HG02763 (cell line): ENCODE measurements around the gene GLE1.
"Not testable (repeated sequence)": the region's sequence is repeated elsewhere in the genome, so short reads cannot be mapped to it uniquely, and the experiment has no call there.

ENCODE experiments used
- ATAC-seq: cut with Tn5 transposase; IDR thresholded peaks from one replicate; pipeline ENCODE4 v1.9.1; 2021; ENCODE audit warnings: mild to moderate bottlenecking, moderate library complexity; ENCODE audit not compliant: unreplicated experiment

Gene GLE1

DNA sequence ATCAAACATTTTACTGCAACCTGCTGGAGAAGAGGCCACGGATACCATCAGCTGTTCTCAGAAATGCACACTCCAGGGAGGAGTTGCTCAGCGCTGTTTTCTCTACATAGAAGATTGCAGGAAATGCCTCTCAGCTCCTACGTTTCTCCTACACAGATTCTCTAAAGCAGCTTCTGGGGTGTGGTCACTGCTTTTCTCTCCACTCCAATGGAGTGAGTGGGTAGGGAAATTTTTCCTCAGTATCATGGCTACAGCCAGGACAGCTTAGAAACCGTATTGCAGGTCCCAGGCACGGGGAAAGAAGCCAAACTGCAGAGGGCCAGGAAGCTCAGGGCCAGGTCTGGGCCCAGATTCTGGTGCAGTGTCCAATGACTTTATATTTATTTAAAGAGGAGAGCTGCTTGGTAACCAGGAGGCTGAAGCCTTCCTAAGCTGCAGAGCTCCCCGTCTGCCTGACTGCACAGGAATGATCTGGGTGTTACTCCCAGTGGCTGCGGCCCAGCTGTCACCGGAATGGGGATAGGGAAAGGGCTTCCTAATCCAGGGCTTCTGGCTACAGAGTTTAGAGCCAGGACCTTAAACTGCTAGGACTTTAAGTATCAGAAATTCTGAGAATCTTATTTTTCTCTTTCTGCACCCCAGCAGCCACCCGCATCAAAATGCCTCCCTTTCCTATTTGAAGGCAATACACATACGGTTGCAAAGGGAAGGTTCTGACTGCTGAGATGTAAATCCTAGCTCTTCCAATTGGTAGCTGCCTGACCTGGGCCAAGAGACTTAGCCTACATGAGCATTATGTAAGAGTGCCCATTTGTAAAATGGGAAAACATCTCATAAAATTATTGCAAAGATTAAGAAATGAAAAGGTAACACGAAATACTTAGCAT, 46.5 kb downstream of the GLE1 start:
- ATAC-seq, result no peak

DNA sequence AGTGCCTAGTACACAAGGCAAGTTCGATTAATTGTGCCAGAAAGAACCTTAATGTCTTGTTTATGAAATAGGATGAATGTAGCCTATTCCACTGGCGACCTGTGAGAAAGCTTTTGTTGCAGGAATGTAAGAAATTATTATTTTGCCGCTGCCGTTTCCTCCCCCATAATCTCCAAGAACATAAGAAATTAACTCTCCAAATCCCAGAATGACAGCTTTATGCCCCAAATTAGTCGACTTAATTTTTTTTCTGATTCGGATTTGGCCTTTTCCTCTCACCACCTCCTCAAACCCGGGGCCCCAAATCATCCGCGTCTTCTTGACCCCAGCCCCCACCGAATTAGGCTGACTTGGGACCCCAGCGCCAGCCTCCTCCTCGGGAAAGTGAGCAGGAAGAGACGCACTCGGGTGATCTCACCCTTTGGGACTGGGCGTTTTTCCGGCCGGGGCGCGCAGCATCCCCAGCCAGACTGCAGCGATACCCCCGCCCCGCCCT, 47.2 kb downstream of the GLE1 start:
- no peak for ATAC-seq

DNA sequence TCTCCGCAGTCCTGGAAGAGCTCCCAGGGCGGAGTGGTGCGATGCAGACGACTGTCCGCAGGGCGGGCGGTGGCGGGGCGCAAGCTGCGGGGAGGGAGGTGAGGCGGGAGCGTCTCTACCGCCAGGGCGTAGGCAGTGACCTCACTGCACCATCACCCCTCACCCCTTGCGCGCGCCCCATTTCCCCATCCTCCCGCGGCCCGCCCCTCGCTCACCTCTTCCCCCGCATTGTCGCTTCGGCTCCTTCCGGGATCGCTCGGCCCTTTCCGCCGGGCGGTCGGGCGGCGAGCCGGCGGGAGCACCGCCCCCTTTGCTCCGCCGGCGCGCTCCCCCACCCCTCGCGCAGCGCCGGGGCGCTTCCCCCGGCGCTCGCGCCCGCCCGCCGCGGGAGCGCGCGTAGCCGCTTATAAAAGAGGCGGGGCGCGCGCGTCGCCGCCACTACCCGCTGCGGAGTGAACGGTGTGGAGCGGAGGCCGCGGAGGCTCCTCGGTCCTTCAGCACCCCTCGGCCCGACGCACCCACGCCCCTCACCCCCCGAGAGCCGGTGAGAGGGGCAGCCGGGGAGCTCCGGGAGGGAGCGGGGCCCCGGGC, 47.7 kb downstream of the GLE1 start, which contains the start of gene SPTAN1:
TSS of gene SPTAN1 (plus strand) at position 435 of the 591 bp plus-strand sequence. CDS start 14,154 bp downstream, outside the sequence.
- ATAC-seq, result peak; percentile 82

DNA sequence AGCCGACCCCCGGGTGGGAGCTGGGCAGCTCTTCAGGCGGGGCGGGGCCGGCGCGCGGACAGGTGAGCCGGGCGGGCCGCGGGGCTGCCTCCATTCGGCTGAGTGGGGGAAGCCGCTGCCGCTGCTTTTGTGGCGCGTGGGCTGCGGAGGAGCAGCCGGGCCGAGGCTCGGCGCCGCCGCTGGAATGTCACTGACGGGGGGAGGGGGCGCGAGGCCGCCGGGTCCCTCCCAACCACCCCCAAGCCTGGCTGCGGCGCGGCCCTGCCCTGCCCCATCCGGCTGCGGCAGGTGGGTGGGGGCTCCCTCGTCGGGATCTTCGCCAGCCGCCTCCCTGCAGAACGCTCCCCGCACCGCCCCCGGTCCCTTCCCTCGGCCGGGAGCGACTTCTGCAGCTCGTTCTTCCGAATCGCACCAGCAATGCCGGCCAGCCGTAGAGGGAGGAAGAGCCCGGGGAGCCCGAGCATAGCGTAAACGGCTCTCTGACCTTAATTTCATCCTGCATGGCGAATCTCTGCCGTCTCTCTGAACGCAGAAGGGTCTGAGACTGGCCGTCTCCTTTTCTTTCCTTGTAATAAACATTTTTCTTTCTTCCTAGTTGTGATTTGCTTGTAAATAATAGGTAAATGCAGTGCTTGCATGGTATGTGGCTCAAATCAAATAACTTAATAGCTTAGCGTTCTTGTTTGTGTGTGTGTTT, 48.4 kb downstream of the GLE1 start:
- ATAC-seq, result peak; percentile 26

DNA sequence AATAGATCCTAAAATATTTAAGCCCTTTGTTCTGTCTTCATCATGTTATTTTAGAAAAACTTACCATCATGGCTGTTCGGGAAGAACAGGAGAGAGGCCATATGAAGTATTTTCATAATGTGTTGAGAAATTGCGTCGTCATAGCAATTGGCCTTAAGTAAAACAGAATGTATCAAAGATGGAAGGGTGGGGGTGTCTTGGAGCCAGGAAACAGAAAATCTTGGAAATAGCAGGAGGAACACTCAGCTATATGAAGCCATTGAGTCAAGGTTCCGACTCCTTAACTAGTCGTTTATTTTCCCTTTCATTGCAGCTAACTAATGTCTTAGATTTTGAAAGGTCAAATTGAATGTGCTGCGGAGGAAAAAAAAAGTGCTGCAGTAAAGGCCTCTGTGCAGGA, 49.2 kb downstream of the GLE1 start:
- ATAC-seq, result no peak

DNA sequence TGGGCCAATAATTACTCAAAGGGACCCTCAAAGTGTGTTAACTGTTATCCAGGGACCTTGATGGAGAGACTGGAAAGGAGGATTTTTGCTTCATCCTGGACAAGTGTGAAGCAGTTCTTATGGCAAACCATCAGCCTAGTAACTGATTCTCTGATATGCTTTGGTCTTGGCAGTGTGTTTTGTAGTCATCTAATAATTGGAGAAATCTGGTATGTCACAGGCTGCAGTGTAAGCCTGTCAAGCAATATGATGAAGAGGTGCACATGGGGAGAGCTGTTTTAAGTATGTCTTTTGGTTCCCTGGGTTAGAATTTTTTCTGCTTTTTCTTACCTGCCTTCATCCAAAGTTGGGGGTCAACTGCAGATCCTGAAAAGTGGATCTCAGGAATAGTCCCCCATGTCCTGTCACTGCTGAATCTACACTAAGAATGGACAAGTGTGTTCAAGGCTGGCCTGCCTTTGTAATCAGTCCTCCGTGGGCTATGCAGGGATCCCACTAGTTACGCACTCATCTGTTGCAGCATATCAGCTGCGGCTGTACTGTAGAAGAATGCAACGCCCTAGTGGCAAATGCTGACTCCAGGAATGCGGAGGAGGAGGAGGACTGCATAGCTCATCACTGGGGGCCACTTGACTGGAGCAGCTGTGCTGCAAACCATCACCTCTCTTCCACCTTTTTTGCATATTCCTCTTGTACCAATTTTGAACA, 49.8 kb downstream of the GLE1 start:
- no peak for ATAC-seq

DNA sequence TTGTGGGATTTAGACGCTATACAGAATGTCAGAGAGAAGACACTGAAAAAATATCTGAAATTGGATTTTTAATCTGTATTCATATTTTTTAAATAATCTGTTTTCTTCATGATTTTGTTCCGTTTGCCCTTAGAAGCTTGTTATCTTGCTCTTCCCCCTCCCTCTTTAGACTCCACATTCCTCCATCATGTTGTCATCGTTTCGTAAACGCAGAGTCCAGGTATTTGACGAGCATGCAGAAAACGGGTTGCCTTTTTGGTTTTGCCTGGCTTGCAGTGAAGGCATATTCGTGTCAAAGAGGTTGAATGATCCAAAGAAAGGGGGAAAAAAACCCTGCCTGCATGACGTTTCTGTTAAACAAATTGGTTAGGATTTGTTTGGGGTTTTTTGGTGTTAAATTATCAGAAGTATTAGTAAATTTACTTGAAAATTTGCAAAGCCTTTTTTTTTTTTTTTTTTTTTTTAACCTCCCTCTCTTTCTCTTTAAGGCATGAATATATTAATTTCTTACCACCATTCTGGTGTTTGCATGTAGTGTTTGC, 50.7 kb downstream of the GLE1 start:
- ATAC-seq, result no peak

DNA sequence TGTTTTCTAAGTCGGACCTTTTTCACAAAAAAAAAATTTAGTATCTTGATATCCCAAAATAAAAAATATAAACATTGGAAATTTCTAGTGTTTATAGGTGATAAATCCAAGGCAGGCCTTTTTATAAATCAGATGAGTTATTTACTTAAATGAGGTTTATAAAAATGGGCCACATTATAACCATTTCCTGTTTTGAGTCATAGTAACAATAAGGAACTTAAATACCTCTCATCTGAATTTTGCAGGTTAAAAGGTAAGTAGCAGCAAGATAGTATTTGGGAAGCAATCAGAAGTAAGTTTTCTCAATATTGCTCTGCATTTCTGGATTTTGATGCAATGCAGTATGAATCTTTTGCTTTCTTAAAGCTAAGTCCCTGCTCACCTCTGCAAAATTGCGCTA, 51.8 kb downstream of the GLE1 start:
- ATAC-seq, result no peak

DNA sequence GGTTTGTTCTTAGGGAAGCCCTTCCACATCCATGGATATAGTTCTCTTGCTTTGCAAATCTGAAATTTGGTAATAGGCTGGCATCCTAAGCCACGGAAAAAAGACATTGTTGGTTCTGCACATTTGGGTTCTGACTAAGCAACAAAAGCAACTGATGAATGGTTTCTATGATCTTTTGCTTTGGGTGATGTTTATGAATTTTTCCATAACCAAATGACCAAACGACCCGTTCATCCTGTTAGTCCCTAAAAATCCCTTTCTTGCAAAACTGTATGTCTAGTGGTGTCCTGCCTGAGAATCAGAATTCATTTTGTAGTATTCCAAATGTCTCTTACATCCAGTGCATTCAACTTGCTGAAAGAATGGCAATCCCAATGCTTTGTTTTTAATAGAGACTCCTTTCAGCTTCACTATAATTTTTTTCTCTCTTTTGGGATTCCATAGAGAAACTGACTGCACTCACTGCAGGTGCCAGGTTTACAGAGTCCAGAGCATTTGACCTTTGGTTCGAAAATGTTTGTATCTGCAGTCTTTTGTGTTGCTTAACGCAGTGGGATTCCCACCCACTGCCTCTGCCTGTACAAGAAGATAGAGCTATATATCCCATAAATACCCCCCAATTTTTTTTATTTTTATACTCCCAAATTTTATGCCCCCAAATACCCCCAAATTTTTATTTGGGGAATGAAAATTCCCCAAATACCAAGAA, 52.6 kb downstream of the GLE1 start:
- no peak for ATAC-seq

DNA sequence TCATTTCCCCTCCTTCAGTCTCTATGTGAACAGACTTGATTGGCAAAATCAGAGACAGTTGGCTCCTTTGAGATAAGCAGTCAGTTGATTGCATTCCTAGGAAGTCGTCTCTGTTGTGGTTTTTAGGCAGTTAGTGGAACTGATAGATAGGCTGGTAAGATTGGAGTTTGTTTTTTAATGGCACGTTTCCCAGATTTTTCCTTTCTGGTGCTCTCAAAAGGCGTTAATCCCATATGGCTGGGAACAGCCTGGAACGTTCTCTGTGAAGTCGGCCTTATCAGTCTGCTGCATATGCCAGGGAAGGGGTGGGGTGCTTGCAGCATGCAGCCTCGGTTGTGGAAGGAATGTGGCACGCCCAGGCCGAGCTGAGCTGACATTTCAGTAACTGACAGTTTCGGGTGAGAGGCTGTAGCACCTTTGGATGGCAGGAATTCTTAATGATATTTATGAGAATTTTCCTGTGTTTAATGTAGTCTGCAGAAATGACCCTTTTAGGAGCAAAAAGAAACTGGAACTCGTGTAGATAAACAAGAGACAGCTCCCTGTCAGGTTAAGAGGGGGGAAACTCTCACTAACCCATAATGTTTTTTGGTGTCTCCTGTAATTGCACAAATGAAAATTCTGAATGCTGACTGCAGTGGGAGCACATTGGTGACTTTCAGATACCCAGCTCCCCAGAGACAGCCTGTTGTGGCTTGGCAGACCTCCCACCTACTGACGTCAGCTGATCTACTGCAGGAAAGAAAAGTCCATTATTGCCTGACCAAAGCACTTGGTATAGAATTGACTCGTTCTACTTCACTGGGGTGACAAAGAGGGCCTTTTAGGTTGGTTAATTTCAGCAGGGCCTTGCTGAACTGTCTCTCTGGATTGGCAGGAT, 54.2 kb downstream of the GLE1 start:
- ATAC-seq, result peak; percentile 58

DNA sequence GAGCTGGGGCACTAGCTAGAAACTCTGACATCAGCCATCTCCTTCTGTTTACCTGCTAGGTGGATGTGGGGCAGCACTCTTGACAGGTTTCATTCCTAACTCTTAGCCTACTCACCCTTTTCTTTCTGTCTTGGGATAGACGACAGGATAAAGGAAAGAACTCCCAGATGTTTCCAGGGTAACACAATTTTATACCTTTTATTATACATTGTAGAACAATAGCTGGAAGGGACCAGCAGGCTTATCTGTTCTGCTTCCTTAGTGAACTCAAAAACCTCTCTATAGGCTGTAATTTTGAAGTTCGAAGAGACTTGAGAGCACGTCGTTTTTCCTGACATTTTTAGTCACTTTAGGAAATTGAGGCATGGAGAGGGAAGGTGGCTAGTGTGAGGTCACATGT, 61.1 kb downstream of the GLE1 start:
- ATAC-seq, result no peak

DNA sequence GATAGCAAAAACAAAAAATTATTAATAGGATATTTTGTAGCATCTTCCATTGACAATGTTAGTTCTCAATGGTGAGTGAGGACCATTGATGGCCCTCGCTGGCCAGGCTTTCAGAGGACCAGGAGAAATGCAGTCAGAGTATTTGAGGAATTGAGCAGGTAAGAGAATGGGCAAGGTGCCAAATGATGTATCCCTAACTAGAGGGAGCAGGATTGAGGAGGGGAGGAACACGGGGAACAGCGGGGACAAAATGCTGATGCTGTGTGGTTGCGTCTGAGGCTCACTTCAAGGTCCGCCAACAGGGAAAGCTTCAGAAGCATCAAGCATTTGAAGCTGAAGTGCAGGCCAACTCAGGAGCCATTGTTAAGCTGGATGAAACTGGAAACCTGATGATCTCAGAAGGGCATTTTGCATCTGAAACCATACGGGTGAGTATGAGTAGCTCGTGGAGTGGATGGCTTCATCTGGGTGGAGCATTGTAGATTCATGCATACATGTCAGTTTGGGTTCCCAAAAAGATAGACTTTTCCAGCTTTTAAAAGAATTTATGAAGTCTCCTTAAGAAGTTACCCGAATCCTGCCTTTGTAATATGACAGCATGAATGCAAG, 64.1 kb downstream of the GLE1 start:
- ATAC-seq, result no peak

DNA sequence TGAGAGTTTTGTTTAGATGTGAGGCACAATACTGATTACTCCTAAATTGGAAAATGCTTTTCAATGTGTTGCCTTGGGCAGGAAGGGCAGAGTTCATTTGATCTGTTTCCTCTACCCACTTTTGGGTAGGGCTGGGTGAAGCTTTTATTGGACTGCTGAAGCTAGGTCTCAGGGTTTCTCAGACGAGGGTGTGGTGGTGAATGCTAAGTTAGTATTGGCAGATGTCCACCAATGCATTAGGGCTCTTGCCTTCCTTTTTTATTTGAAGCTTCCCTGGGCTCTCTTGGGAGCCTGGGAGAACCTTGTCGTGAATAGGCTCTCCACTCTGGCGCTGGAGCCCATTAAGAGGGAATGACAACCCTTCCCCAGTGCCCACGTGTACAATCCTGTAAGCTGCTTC, 71.0 kb downstream of the GLE1 start:
- ATAC-seq, result no peak

DNA sequence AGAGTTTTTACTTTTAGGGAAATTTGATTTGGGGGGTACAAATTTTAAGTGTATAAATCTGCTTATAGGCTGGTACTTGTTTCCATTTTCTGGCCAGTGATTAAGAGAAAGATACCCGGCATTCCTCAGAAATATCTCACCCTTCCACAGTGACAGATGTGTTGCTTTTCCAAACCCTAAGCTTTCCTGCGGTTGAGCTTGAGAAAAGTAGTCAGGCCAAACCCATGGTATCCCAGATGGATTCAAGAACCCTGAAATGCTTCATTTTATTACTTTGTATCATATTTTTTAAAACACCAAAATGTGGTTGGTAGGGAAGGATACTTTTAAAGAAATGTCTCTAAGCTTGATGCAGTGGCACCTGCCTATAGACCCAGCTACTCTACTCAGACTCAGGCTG, 71.4 kb downstream of the GLE1 start:
- ATAC-seq, result no peak

DNA sequence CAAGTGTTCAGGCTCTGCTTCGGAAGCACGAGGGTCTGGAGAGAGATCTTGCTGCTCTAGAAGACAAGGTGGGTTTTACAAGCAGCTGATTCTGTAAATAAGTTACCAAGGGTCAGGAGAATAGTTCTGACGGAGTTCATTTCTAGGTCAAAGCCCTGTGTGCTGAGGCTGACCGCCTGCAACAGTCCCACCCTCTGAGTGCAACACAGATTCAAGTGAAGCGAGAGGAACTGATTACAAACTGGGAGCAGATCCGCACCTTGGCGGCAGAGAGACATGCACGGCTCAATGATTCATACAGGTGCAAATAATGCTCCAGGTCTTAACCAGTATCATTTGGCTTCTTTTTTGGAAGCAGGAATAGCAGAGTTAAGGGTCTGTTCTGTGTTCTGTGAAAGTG, 72.7 kb downstream of the GLE1 start:
- no peak for ATAC-seq

DNA sequence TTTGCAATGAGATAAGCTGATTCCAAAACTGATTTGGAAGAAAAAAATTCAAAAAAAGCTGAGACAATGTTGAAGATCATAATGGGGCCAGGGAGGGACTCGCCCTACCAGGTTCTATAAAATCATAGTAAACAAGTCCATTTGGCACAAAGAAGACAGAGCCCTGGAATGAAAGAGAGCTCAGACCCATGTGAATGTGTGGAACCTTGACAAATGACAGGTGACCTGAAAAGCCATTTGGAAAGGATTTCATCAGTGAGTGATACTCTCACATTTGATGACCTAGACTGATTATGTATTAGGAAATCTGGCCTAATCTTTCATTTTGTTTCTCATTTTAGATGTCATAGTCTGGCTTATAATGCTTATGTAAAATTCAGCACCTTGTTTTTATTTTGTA, 74.7 kb downstream of the GLE1 start:
- no peak for ATAC-seq

DNA sequence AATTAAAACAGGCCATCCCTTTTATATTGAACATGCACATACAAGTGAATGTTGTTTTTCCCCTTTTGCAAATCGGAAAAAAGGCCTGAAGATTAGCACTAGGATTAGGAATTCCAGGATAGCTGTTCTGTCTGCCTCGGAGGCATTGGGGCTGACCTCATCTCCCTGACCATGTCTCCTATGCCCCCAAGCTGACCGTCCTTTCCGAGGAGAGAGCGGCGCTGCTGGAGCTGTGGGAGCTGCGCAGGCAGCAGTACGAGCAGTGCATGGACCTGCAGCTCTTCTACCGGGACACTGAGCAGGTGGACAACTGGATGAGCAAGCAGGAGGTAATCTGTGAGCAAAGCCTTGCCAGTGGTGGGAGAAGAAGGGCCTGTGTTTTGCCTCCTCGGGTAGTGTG, 76.2 kb downstream of the GLE1 start:
- no peak for ATAC-seq

DNA sequence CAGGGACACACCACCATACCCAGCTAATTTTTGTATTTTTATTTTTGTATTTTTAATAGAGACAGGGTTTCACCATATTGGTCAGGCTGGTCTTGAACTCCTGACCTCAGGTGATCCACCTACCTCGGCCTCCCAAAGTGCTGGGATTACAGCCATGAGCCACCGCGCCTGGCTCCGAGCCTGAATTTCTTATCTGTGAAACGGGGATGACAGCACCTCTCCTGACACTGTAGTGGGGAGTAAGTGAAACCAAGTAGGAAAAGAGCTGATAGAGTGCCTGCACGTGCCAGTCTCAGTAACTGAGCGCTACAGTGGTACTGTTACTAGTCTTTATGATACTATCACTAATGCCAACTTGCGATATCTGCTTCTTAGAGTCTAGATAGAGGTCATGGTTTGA, 80.6 kb downstream of the GLE1 start:
- not testable (repeated sequence) for ATAC-seq

DNA sequence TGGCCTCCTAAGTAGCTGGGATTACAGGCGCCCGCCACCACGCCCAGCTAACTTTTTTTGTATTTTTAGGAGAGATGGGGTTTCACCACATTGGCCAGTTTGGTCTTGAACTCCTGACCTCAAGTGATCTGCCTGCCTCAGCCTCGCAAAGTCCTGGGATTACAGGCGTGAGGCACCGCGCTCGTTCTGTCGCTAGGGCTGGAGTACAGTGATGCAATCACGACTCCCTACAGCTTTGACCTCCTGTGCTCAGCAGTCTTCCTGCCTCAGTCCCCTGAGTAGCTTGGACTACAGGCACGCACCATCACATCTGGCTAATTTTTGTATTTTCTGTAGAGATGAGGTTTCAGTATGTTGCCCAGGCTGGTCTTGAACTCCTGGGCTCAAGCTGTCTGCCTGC, 82.4 kb downstream of the GLE1 start:
- not testable (repeated sequence) for ATAC-seq
